ENCODE results near the gene OR4D2. TPM values are rescaled to one million over a fixed set of nuclear protein-coding genes. Genes with fewer than 3 reads are reported as not detected.

OR4D2 gene
- polyA plus RNA-seq, 1 of the 3 experiments (the other 2 are of a cell fraction): not detected

GRCh38 chr17:58117382-58117781 lies 49.4 kb upstream of the OR4D2 start:
- Histone ChIP-seq H3K27ac (ENCODE audit: low read depth in 2 of 2, low read length in 1 of 2) (no peak overlapping the region), H3K79me2 (ENCODE audit: insufficient read depth) (no peaks in the 10 kb centered on the region), H3K4me1 (ENCODE audit: control insufficient read depth in 1 of 2, insufficient read depth in 2 of 2, low read depth in 1 of 2, low read length in 1 of 2) (no peaks in the 10 kb centered on the region), H3K9ac (no peak overlapping the region), H3K4me2 (no peak overlapping the region), H3K9me3 (no peaks in the 10 kb centered on the region), H3K36me3 (replicated peaks in 1 of 2; ENCODE audit: control insufficient read depth in 1 of 2, insufficient read depth in 2 of 2, low read length in 1 of 2) (no peaks in the 10 kb centered on the region), H3K9me2 (no peaks in the 10 kb centered on the region), H3F3A (replicated peaks; ENCODE audit: insufficient read depth) (no peaks in the 10 kb centered on the region), H2AFZ (ENCODE audit: low read depth) (no peak overlapping the region), H3K4me3 (ENCODE audit: low read depth in 2 of 2, low read length in 1 of 2) (no peak overlapping the region), H4K20me1 (ENCODE audit: insufficient read depth) (no peaks in the 10 kb centered on the region), H3K27me3 (ENCODE audit: insufficient read depth) (0 out of 2 replicates have a peak, but pooled peaks cover 18% of the 10 kb centered on the region)
- ChIA-PET CTCF (interaction anchor here (0.6 to 9.4 kb wide), 4 partner anchors 9 to 258 kb away, joined by 3 to 144 read pairs (median 61); no protein-coding TSS in a partner anchor), POLR2A (no interaction called here)
- DNase-seq: no peak
- TF ChIP-seq FOSL2 (IDR thresholded peaks at IDR 0.05; ENCODE audit: borderline replicate concordance, low read depth) (no peak), TCF12 (IDR thresholded peaks at IDR 0.05) (no peak), USF1 (IDR thresholded peaks at IDR 0.05; ENCODE audit: borderline replicate concordance, low read depth) (no peak), TAF1 (IDR thresholded peaks at IDR 0.05; ENCODE audit: borderline replicate concordance, low read depth, low read length) (no peak), CTCF (IDR thresholded peaks at IDR 0.05) (no peak), EZH2phosphoT487 (IDR thresholded peaks at IDR 0.05; ENCODE audit: borderline replicate concordance, low read depth) (no peak), YY1 (IDR thresholded peaks at IDR 0.05; ENCODE audit: low read depth) (no peak), SMC3 (IDR thresholded peaks at IDR 0.05; ENCODE audit: low read depth, low read length) (no peak), GATA2 (CRISPR knock-in tag; IDR thresholded peaks at IDR 0.05) (no peak), MEF2A (IDR thresholded peaks at IDR 0.05; ENCODE audit: borderline replicate concordance, low read depth) (no peak), FOXJ3 (CRISPR knock-in tag; IDR thresholded peaks at IDR 0.05) (no peak), SIN3A (IDR thresholded peaks at IDR 0.05; ENCODE audit: borderline replicate concordance, low read depth, low read length) (no peak), FOXM1 (IDR thresholded peaks at IDR 0.05; ENCODE audit: low read depth) (no peak), GABPA (IDR thresholded peaks at IDR 0.05; ENCODE audit: low read depth) (no peak), IRF3 (IDR thresholded peaks at IDR 0.05; ENCODE audit: low read depth, low read length) (no peak)
- 54% methylated on average over 5 of the region's 5 CpGs for WGBS (ENCODE audit: low lambda C conversion rate)
